GM20000 (cell line): ENCODE data around the gene MR1.

Source experiments
- DNase-seq: peaks from one replicate; pipeline ENCODE4 v3.0.0; 2012; ENCODE audit warnings: low spot score
- CTCF ChIP-seq: IDR thresholded peaks from 2 replicates; pipeline ENCODE4 v1.5.1; 2012; ENCODE audit warnings: mild to moderate bottlenecking, control low read depth; ENCODE audit errors: extremely low read depth, missing control alignments

The MR1 gene

GRCh38 chr1:181075766-181076350 is 42.1 kb downstream of the MR1 start:
- no peak for DNase-seq
- TF ChIP-seq CTCF: no peak

DNA sequence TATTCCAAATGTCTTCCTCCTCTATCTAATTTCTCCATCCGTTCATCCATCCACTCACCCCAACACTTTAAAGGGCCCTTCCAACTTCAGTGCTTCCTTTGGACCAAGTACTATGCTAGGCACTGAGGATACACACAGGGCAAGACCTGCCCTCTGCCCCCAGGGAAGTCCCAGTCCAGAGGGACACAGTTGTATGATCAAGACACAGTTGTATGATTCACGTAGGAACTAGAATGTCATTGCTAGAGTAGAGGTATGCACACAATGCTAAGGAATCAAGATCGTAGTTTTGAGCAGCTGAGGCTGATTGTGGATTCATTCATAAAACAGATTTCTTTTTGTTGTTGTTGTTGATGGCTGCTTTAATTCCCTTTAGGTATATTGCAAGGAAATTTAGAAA is 43.1 kb downstream of the MR1 start:
- no peak for TF ChIP-seq CTCF

GRCh38 chr1:181077576-181078242 is 43.9 kb downstream of the MR1 start:
- DNase-seq: no peak
- TF ChIP-seq CTCF: no peak

More for the DNA sequence above, 43.1 kb downstream of the MR1 start:
- no peak for DNase-seq

DNA sequence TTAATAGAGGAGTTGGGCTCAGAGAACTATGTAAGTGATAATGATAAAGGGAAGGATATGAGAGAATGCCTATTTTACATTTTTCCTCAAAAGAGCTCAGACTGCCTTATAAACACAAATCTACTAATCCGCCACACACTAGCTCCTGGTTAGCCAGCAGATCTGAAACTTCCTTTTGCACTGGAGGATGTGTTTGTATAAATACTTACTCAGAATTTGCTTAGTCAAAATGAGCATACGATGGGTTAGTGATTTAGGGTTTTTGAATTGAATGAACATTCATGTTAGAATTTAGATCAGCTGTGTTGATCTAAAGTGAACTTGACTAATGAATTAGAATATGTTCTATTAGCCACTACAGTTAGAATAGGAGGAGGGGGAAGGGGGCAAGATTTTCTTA is 45.6 kb downstream of the MR1 start:
- no peak for DNase-seq
- TF ChIP-seq CTCF: no peak

DNA sequence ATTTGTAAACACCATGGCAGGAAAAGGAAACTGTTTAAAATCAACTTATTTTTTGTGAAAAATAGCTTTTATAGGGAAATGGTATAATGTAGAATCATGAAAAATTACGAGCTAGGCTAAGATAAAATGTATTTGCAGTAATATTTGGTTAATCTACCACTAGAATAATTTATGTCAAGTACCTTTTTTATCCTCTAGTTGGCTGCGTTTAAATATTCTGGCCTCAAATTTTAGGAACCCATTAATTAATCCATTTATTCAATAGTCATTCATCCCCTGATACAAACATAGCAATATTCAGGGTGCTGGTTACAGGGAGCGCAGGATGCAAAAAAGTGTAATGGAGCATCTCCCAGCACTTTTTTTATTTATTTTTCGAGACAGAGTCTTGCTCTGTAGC is 46.1 kb downstream of the MR1 start:
- TF ChIP-seq CTCF: no peak
- DNase-seq: no peak

- TF ChIP-seq CTCF: no peak
- no peak for DNase-seq
Observed at GRCh38 chr1:181080556-181080955, 46.8 kb downstream of the MR1 start.

DNA sequence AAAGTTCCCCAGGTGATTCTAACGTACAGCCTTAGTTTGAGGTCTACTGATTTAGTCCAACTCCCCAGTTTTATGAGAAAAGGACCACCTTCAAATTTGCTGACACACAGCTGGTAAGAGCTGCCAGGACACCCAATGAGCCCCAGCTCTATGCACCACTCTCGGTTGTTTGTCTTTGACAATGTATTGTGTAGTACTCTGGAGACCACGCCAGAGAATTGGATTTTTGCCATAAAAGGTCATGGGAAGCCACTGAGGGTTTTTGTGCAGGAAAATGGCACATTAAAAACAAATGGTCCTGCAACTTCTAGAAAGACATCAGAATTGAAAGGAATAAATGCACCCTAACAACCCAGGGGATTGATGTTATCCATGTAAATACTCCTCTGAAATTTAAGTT is 47.6 kb downstream of the MR1 start:
- no peak for TF ChIP-seq CTCF
- no peak for DNase-seq
